ENCODE measurements around the gene DLGAP1. TPM values are rescaled to one million over a fixed set of nuclear protein-coding genes. Genes with fewer than 3 reads are reported as not detected.

Gene DLGAP1
- total and polyA plus RNA-seq, 2 of the 13 experiments (the other 11 are each of a cell fraction or from before 2014, with no cell fraction given) = 0.01 TPM; not detected in 1

- Histone ChIP-seq H3K4me1 (ENCODE audit: insufficient read depth, low read length) (no peaks in the 10 kb centered on the region), H3K9me3 (ENCODE audit: low read length) (no peaks in the 10 kb centered on the region), H2AFZ (ENCODE audit: low read length) (no peak overlapping the region), H3K79me2 (ENCODE audit: insufficient read depth, low read length) (no peaks in the 10 kb centered on the region), H3K27ac (ENCODE audit: extremely low read length, insufficient read depth, low read length) (no peak overlapping the region), H3K9ac (ENCODE audit: insufficient read depth, low read depth, low read length) (no peak overlapping the region), H3K27me3 (ENCODE audit: control insufficient read depth in 1 of 2, insufficient read depth in 2 of 2, low read length in 2 of 2) (peaks cover 0 to 10% of the 10 kb centered on the region in 2 experiments; a peak in 1 of 5 replicates), H3K4me3 (replicated peaks in 1 of 3; ENCODE audit: insufficient read depth in 1 of 3, low read depth in 2 of 3, low read length in 3 of 3) (no peak overlapping the region), H4K20me1 (ENCODE audit: insufficient read depth, low read length) (no peaks in the 10 kb centered on the region), H3K36me3 (replicated peaks in 1 of 2; ENCODE audit: control insufficient read depth in 1 of 2, insufficient read depth in 2 of 2, low read length in 2 of 2) (no peaks in the 10 kb centered on the region), H3K4me2 (ENCODE audit: low read depth, low read length) (no peak overlapping the region)
- in situ Hi-C loops (cut with HindIII; ENCODE audit: extremely low pct_ligation_motif_present, low pct_unique_long_range_greater_than_20kb) = no loop called here
- no peak for FAIRE-seq
- no TSS peak for BruUV-seq (replicated peaks)
- no peak for DNase-seq (ENCODE audit: low spot score)
- no peak for ATAC-seq
- TF ChIP-seq TBP (CRISPR knock-in tag; IDR thresholded peaks at IDR 0.05) = no peak
- no peak for TF ChIP-seq NAIF1 (CRISPR knock-in tag; IDR thresholded peaks at IDR 0.05; ENCODE audit: borderline replicate concordance)
- TF ChIP-seq PRDM15 (CRISPR knock-in tag; IDR thresholded peaks at IDR 0.05) = no peak
- no peak for TF ChIP-seq ZNF761 (CRISPR knock-in tag; conservative IDR thresholded peaks at IDR 0.05)
- TF ChIP-seq TSC22D2 (CRISPR knock-in tag; IDR thresholded peaks at IDR 0.05; ENCODE audit: borderline replicate concordance) = no peak
- no peak for TF ChIP-seq PAF1 (CRISPR knock-in tag; IDR thresholded peaks at IDR 0.05)
- no peak for TF ChIP-seq PHF21A (CRISPR knock-in tag; IDR thresholded peaks at IDR 0.05)
- no peak for TF ChIP-seq FOSL1 (CRISPR knock-in tag; IDR thresholded peaks at IDR 0.05; ENCODE audit: borderline replicate concordance)
- TF ChIP-seq UBTF (CRISPR knock-in tag; IDR thresholded peaks at IDR 0.05) = no peak
- no peak for TF ChIP-seq ZNF446 (CRISPR knock-in tag; IDR thresholded peaks at IDR 0.05)
- TF ChIP-seq ZSCAN22 (CRISPR knock-in tag; IDR thresholded peaks at IDR 0.05) = no peak
- CTCF ChIA-PET (ENCODE audit: low intra/inter-chr PET ratio, low total read pairs) = no interaction called here
- intact Hi-C loops (cut with micrococcal nuclease; ENCODE audit: unreplicated experiment) = no loop called here
- POLR2A ChIA-PET = no interaction called here
- 0% methylated on average over 2 of the region's 2 CpGs for WGBS (ENCODE audit: low lambda C conversion rate)
These were observed 203.9 kb downstream of the DLGAP1 start for GRCh38 chr18:4251206-4251605.

All from HepG2 (cell line).